Endothelial cell of umbilical vein (primary cell): Measurements from ENCODE around the gene PHKG2.

Experiments used
- EZH2 ChIP-seq: IDR thresholded peaks from 2 replicates; pipeline ENCODE4 v1.6.1; 2012; ENCODE audit warnings: borderline replicate concordance, low read depth, mild to moderate bottlenecking, moderate library complexity, low read length, inconsistent platforms; ENCODE audit not compliant: severe bottlenecking
- FOS ChIP-seq: IDR thresholded peaks from 2 replicates; pipeline ENCODE4 v1.6.1; 2011; ENCODE audit warnings: mild to moderate bottlenecking, low read length, moderate library complexity, borderline replicate concordance; ENCODE audit not compliant: insufficient read depth
- POLR2A ChIP-seq: IDR thresholded peaks from 2 replicates; pipeline ENCODE4 v1.6.1; 2012; ENCODE audit warnings: low read depth, mild to moderate bottlenecking, control low read depth, low read length
- POLR2AphosphoS5 ChIP-seq: IDR thresholded peaks from 2 replicates; pipeline ENCODE4 v1.6.1; 2012; ENCODE audit warnings: low read depth, mild to moderate bottlenecking, control low read depth, low read length, moderate library complexity; ENCODE audit not compliant: insufficient read depth
- TF ChIP-seq, protein P1 (sequence below), 2 donors: IDR thresholded peaks; 1 replicate in 1 of 2; 2 replicates in 1 of 2; pipeline ENCODE4 v1.5.1; 2011; ENCODE audit warnings: low read length in 2 of 2, mild to moderate bottlenecking in 2 of 2, moderate library complexity in 2 of 2, control low read depth in 1 of 2, inconsistent platforms in 1 of 2, low read depth in 1 of 2; ENCODE audit not compliant: insufficient read depth in 1 of 2; ENCODE audit errors: extremely low read depth in 1 of 2
- TF ChIP-seq, protein P2 (sequence below): IDR thresholded peaks from 2 replicates; pipeline ENCODE4 v1.6.1; 2011; ENCODE audit not compliant: insufficient read depth, insufficient read length

GRCh38 chr16:30758988-30759491 is 10.8 kb downstream of the PHKG2 start:
- TF ChIP-seq POLR2A = no peak
- TF ChIP-seq, protein P1, sequence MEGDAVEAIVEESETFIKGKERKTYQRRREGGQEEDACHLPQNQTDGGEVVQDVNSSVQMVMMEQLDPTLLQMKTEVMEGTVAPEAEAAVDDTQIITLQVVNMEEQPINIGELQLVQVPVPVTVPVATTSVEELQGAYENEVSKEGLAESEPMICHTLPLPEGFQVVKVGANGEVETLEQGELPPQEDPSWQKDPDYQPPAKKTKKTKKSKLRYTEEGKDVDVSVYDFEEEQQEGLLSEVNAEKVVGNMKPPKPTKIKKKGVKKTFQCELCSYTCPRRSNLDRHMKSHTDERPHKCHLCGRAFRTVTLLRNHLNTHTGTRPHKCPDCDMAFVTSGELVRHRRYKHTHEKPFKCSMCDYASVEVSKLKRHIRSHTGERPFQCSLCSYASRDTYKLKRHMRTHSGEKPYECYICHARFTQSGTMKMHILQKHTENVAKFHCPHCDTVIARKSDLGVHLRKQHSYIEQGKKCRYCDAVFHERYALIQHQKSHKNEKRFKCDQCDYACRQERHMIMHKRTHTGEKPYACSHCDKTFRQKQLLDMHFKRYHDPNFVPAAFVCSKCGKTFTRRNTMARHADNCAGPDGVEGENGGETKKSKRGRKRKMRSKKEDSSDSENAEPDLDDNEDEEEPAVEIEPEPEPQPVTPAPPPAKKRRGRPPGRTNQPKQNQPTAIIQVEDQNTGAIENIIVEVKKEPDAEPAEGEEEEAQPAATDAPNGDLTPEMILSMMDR (IDR thresholded peaks at IDR 0.05; ENCODE audit: extremely low read depth in 1 of 2, insufficient read depth in 1 of 2, low read depth in 1 of 2, low read length in 2 of 2) = no peak
- TF ChIP-seq FOS = no peak
- TF ChIP-seq POLR2AphosphoS5 = no peak
- TF ChIP-seq EZH2 = no peak
- TF ChIP-seq, protein P2, sequence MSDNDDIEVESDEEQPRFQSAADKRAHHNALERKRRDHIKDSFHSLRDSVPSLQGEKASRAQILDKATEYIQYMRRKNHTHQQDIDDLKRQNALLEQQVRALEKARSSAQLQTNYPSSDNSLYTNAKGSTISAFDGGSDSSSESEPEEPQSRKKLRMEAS = no peak
